Testis (tissue), 3 donors: ENCODE data around the gene TMEM91. TPM values are rescaled to one million over a fixed set of nuclear protein-coding genes. Genes with fewer than 3 reads are reported as not detected.

Experiments used
- DNase-seq: peaks from one replicate; pipeline ENCODE4 v3.0.0-alpha.2; 2019
- H3K27ac ChIP-seq, 2 donors: fragments of 200-600 bp; sonication (generic); one replicate each; pipeline ENCODE4 v1.5.1; 2019
- H3K27me3 ChIP-seq: fragments of 200-600 bp; sonication (generic); one replicate; pipeline ENCODE4 v1.5.1; 2019
- H3K36me3 ChIP-seq: fragments of 200-600 bp; sonication (generic); one replicate; pipeline ENCODE4 v1.5.1; 2017; ENCODE audit warnings: low read depth; ENCODE audit errors: missing control alignments
- H3K4me1 ChIP-seq: fragments of 200-600 bp; sonication (generic); one replicate; pipeline ENCODE4 v1.5.1; 2019
- H3K4me3 ChIP-seq, 2 donors: fragments of 200-600 bp; sonication (generic); one replicate each; pipeline ENCODE4 v1.5.1; 2017 to 2019
- H3K9me3 ChIP-seq: fragments of 200-600 bp; sonication (generic); one replicate; pipeline ENCODE4 v1.5.1; 2017
- POLR2A ChIP-seq: fragments of 450-650 bp; IDR thresholded peaks from one replicate; pipeline ENCODE4 v1.6.1; 2017; ENCODE audit warnings: antibody characterized with exemption, mild to moderate bottlenecking, moderate library complexity
- WGBS, 2 donors: methylation state at CpG; one replicate each; pipeline ENCODE4 v1.1.5; 2018; 5-methylcytosine and 5-hydroxymethylcytosine counted together
- intact Hi-C: fragments of 100-400 bp; cut with DNase I; formaldehyde crosslinking; loops from one replicate; pipeline ENCODE4 v1.15.1; 2023; ENCODE audit warnings: low total_unique reads
- polyA plus RNA-seq: library from polyadenylated mRNA; stranded (reverse); fragments of 350-450 nt; fragmentation: Illumina TruSeq; extraction: RNeasy Lipid Tissue Mini Kit (QIAGEN cat#74804); gene quantifications from one replicate; pipeline ENCODE4 v1.2.3, GENCODE V29; 2014; ENCODE audit warnings: low read depth, low replicate concordance; ENCODE audit not compliant: insufficient read depth
- total RNA-seq, 2 donors: library from RNA; depleted of rRNA; stranded (reverse); fragments of >200 nt; gene quantifications; one replicate each; pipeline ENCODE4 v1.2.3, GENCODE V29; 2016
- TF ChIP-seq, protein P1 (sequence below), 3 experiments: fragments of 450-650 bp in 2 of 3; fragments of 200-600 bp in 1 of 3; sonication (generic) in 1 of 3; IDR thresholded peaks; one replicate each; pipeline ENCODE4 v1.5.1; 2016 to 2019; ENCODE audit warnings: antibody characterized with exemption in 3 of 3, mild to moderate bottlenecking in 2 of 3, moderate library complexity in 1 of 3

The TMEM91 gene
- total and polyA plus RNA-seq, 3 donors from 2014 or later, result 17.0 to 33.2 (median 32.9) TPM

DNA sequence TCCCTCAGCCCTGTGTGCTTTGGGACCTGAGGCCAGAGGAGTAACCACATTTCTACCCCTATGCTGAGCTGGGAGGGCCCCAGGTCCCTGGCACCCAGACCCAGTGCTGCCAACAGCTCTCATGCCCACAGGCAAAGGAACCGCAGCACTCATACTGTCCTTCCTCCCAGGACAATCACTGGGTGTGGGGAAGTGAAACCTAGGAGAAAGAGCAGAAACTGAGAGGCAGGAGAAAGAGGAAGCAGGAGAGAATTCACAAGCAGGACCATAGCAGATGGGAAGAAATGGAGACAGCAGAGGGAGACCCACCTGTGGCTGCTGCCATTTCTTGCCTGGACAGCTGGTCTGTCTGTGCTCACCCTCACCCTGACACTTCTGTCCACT lies 47.5 kb upstream of the TMEM91 start:
- TF ChIP-seq, protein P1, sequence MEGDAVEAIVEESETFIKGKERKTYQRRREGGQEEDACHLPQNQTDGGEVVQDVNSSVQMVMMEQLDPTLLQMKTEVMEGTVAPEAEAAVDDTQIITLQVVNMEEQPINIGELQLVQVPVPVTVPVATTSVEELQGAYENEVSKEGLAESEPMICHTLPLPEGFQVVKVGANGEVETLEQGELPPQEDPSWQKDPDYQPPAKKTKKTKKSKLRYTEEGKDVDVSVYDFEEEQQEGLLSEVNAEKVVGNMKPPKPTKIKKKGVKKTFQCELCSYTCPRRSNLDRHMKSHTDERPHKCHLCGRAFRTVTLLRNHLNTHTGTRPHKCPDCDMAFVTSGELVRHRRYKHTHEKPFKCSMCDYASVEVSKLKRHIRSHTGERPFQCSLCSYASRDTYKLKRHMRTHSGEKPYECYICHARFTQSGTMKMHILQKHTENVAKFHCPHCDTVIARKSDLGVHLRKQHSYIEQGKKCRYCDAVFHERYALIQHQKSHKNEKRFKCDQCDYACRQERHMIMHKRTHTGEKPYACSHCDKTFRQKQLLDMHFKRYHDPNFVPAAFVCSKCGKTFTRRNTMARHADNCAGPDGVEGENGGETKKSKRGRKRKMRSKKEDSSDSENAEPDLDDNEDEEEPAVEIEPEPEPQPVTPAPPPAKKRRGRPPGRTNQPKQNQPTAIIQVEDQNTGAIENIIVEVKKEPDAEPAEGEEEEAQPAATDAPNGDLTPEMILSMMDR (IDR thresholded peaks at IDR 0.05), result no peak
- TF ChIP-seq POLR2A, result no peak
- no peak for DNase-seq
- H3K36me3 ChIP-seq, result no peaks in the 10 kb centered on the region
- H3K27me3 ChIP-seq, result no peaks in the 10 kb centered on the region
- intact Hi-C loops, result no loop called here
- peaks cover 26% of the 10 kb centered on the region for H3K4me1 ChIP-seq
- no peak overlapping the region for H3K4me3 ChIP-seq
- H3K27ac ChIP-seq, result no peak overlapping the region
- 91 to 93% methylated on average over 1 of the region's 1 CpG for WGBS, 2 donors
- no peaks in the 10 kb centered on the region for H3K9me3 ChIP-seq

DNA sequence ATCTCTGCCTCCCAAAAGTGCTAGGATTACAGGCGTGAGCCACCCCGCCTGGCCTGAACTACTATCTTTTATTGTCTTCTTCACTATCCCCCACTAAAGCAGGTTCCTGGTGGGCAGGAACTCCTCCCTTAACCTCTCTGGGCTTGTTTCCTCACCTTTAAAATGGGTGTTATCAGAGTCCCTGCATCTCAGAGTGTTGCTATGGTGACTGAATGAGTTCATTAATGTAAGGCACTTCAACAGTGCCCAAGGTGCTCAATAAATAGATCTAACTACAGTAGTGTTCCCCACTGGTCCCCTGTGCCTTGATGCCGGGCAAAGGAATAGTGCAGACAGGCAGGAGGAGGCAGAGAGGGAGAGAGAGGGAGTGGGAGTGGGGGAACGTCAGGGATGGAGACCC lies 45.9 kb upstream of the TMEM91 start:
- H3K4me3 ChIP-seq, result no peak overlapping the region
- H3K27me3 ChIP-seq, result no peaks in the 10 kb centered on the region
- 70 to 73% methylated on average over 4 of the region's 4 CpGs for WGBS, 2 donors
- H3K36me3 ChIP-seq, result no peaks in the 10 kb centered on the region
- no peak overlapping the region for H3K27ac ChIP-seq
- peaks cover 10% of the 10 kb centered on the region for H3K4me1 ChIP-seq
- intact Hi-C loops, result no loop called here
- no peaks in the 10 kb centered on the region for H3K9me3 ChIP-seq
- TF ChIP-seq POLR2A, result no peak
- TF ChIP-seq, protein P1 (IDR thresholded peaks at IDR 0.05), result no peak
- no peak for DNase-seq

DNA sequence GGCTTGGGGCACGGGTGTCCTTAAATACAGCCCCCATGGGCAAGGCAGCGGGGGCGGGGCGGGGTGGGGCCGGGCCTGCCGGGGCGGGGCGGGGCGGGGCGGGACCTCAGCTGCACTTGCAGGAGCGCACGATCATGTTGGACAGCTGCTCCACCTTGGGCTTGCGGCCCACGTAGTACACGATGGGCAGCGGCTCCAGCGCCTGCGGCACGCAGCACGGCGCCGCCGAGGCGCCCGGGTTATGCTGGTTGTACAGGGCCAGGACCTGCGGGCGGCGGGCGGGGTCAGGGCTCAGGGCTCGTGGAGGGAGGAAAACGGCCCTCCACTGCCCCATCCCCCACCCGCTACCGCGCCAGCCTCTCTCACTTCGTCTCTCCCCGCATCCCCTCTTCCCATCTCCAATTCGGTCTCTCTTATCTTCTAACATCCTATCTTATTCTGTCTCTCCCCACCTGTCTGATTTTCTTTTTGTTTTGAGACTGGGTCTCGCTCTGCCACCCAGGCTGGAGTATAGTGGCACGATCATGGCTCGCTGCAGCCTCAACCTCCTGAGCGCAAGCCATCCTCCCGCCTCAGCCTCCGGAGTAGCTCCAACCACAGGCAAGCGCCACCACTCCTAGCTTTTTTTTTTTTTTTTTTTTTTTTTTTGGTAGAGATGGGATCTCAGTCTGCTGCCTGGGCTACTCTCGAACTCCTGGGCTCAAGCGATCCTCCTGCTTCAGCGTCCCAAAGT lies 45.2 kb upstream of the TMEM91 start:
- Histone ChIP-seq H3K9me3 (no peaks in the 10 kb centered on the region), H3K36me3 (no peaks in the 10 kb centered on the region), H3K4me1 (peaks cover 3% of the 10 kb centered on the region), H3K27ac (no peak overlapping the region), H3K27me3 (no peaks in the 10 kb centered on the region), H3K4me3 (no peak overlapping the region)
- TF ChIP-seq POLR2A, result no peak
- TF ChIP-seq, protein P1 (IDR thresholded peaks at IDR 0.05), result no peak
- DNase-seq, result no peak
- intact Hi-C loops, result no loop called here
- WGBS, 2 donors, result 60 to 66% methylated on average over 17 to 47 of the region's 47 CpGs

DNA sequence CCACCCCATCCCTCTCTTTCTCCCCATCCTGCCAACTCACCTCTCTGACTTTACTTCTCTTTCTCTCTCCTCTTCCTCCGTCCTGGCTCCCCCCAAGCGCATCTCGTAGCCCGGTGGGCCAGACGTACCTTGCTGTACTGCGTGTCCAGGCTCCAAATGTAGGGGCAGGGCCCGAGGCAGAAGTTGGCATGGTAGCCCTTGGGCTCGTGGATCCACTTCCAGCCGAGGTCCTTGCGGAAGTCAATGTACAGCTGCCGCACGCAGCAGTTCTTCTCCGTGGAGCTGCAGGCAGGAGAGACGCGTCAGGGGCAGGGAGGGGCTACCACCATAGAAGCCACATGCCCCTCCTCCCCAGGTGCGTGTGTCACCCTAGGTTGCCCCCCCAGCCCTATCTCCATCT lies 44.3 kb upstream of the TMEM91 start:
- H3K27ac ChIP-seq, result no peak overlapping the region
- TF ChIP-seq, protein P1 (IDR thresholded peaks at IDR 0.05), result no peak
- no peak for TF ChIP-seq POLR2A
- DNase-seq, result no peak
- no peaks in the 10 kb centered on the region for H3K36me3 ChIP-seq
- no peak overlapping the region for H3K4me3 ChIP-seq
- H3K27me3 ChIP-seq, result no peaks in the 10 kb centered on the region
- no peaks in the 10 kb centered on the region for H3K9me3 ChIP-seq
- no peaks in the 10 kb centered on the region for H3K4me1 ChIP-seq
- intact Hi-C loops, result no loop called here
- 63 to 88% methylated on average over 16 of the region's 16 CpGs for WGBS, 2 donors

DNA sequence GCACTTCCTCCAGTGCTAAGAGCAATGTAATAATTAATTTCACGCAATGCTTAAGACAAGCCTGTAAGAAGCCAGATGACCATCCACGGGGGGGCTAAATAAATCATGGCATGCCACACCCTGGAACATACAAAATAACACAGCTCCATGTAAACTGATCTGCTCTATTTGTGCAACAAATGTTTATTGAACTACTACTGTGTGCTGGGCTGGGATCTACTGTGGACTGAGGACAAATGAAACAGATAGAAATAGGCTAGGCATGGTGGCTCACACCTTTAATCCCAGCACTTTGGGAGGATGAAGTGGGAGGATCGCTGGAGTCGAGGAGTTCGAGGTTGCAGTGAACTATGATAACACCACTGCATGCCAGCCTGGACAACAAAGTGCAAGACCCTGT lies 43.9 kb upstream of the TMEM91 start:
- intact Hi-C loops, result no loop called here
- H3K27ac ChIP-seq, result no peak overlapping the region

More for the DNA sequence above, 43.9 kb upstream of the TMEM91 start:
- Histone ChIP-seq H3K4me3 (no peak overlapping the region), H3K4me1 (no peaks in the 10 kb centered on the region), H3K9me3 (no peaks in the 10 kb centered on the region), H3K36me3 (no peaks in the 10 kb centered on the region), H3K27me3 (no peaks in the 10 kb centered on the region)
- no peak for DNase-seq
- 74 to 85% methylated on average over 5 of the region's 5 CpGs for WGBS, 2 donors
- TF ChIP-seq POLR2A, result no peak
- TF ChIP-seq, protein P1 (IDR thresholded peaks at IDR 0.05), result no peak
